Measurements from ENCODE around the gene CD151.

CD151 gene

DNA sequence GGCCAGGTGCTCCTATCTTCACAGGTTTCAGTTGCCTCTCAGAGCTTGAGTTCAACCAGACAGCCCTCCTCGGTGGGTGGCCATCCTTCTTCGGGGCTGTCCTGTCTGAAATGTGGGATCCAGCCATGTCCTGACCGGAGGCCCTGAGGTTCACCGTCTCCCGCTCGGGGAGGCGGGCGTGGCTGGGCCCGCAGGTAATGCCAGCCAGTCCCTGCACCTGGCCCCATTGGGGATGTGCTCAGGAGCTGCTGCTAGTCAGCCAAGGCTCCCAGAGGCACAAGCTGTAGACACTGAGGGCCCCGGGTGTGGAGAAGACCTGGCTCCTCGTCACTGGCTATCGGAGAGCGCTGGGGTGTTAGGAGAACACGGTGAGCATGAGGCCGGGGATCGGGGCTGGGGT lies 42.5 kb downstream of the CD151 start:
- H3K9me3 ChIP-seq: no peaks in the 10 kb centered on the region
- DNase-seq: no peak
- no peak for TF ChIP-seq CTCF (IDR thresholded peaks at IDR 0.05; ENCODE audit: low read depth, low read length)
- H3K4me3 ChIP-seq (ENCODE audit: low read depth, low read length): no peak overlapping the region
- no peaks in the 10 kb centered on the region for H3K4me1 ChIP-seq
- H3K27me3 ChIP-seq: no peaks in the 10 kb centered on the region
- H3K36me3 ChIP-seq: no peaks in the 10 kb centered on the region

GRCh38 chr11:875769-876301 lies 43.1 kb downstream of the CD151 start:
- TF ChIP-seq CTCF (IDR thresholded peaks at IDR 0.05; ENCODE audit: low read depth, low read length): no peak
- no peaks in the 10 kb centered on the region for H3K9me3 ChIP-seq
- no peak overlapping the region for H3K4me3 ChIP-seq (ENCODE audit: low read depth, low read length)
- DNase-seq: no peak
- H3K27me3 ChIP-seq: no peaks in the 10 kb centered on the region
- no peaks in the 10 kb centered on the region for H3K4me1 ChIP-seq
- no peaks in the 10 kb centered on the region for H3K36me3 ChIP-seq

DNA sequence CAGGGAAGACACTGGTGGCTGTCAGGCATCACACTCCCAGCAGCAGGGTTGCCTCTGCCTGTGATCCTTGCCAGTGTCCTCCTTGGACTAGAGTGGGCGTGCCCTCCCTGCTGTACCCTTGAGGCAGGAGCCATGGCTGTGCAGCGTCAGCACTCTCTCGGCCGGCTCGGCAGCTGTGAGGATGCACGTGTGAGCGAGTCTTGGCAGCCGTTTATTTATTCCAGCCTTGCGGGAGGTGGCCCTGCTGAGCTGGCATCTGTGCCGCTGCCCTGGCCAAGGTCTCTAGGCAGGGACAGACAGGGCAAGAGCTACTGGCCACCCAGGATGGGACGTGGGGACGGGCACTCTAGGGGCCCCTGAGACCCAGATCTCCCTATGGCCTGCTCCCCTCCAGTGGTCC lies 43.8 kb downstream of the CD151 start:
- no peak for TF ChIP-seq CTCF (IDR thresholded peaks at IDR 0.05; ENCODE audit: low read depth, low read length)
- H3K4me3 ChIP-seq (ENCODE audit: low read depth, low read length): no peak overlapping the region
- H3K4me1 ChIP-seq: no peaks in the 10 kb centered on the region
- no peaks in the 10 kb centered on the region for H3K36me3 ChIP-seq
- no peak for DNase-seq
- H3K9me3 ChIP-seq: no peaks in the 10 kb centered on the region
- H3K27me3 ChIP-seq: no peaks in the 10 kb centered on the region

DNA sequence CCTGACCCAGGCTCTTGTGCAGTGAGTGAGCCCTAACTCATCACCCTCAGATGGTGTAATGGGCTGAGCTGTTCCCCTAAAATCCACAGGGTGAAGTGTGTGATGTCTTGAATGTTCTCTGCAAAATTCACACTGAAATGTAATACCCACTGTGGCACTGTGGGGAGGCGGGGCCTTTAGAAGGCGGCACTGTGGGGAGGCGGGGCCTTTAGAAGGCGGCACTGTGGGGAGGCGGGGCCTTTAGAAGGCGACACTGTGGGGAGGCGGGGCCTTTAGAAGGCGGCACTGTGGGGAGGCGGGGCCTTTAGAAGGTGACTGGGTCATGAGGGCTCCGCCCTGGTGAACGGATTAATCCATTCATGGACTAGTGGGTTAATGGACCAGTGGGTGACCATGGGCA lies 44.8 kb downstream of the CD151 start:
- peak; percentile 69 for DNase-seq
- Histone ChIP-seq H3K36me3 (no peaks in the 10 kb centered on the region), H3K9me3 (no peaks in the 10 kb centered on the region), H3K4me3 (ENCODE audit: low read depth, low read length) (no peak overlapping the region), H3K27me3 (no peaks in the 10 kb centered on the region), H3K4me1 (no peaks in the 10 kb centered on the region)
- no peak for TF ChIP-seq CTCF (IDR thresholded peaks at IDR 0.05; ENCODE audit: low read depth, low read length)

DNA sequence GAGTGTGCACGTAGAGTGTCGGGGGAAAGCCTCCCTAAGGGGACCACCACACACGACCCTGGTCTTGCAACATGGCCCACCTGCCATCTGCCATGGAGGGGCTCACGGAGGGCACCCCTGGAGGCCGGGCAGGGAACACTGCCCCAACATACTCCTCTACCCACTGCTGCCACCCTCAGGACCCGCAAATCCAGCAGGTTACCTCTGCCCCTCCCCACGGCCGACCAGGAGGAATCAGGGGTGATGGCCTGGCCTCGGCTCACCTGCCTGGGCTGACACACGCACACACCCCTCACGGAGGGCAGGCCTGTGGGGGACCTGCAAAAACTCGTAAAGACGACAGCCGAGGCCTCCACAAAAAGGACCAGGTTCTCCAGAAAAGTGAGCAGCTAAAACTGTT lies 47.7 kb downstream of the CD151 start:
- TF ChIP-seq CTCF (IDR thresholded peaks at IDR 0.05; ENCODE audit: low read depth, low read length): no peak

DNA sequence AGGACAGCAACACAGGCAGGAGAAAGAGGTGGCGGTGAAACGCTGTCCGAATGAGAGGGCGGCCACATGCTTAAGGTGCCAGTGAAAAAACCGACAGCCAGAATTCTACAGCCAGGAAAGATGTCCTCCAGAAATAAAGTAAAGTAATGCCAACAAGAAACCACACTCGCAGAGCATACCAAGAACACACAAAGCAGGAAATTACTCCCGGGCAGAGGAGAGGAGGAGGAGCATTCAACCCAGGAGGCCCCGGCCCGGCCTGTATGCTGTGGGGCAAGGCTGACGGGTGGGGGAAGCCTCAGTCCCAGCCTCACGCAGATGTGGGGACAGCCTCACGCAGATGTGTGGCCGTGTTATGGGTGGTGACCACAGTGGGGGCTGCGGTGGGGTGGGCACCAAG lies 49.8 kb downstream of the CD151 start:
- peaks cover 3% of the 10 kb centered on the region; the same call in 1 of the 2 replicates for H3K36me3 ChIP-seq
- H3K4me3 ChIP-seq (ENCODE audit: low read depth, low read length): no peak overlapping the region
- no peak for DNase-seq
- no peaks in the 10 kb centered on the region for H3K4me1 ChIP-seq
- no peak for TF ChIP-seq CTCF (IDR thresholded peaks at IDR 0.05; ENCODE audit: low read depth, low read length)
- no peaks in the 10 kb centered on the region for H3K27me3 ChIP-seq
- no peaks in the 10 kb centered on the region for H3K9me3 ChIP-seq

More for the DNA sequence above, 47.7 kb downstream of the CD151 start:
- Histone ChIP-seq H3K4me1 (no peaks in the 10 kb centered on the region), H3K27me3 (no peaks in the 10 kb centered on the region), H3K4me3 (ENCODE audit: low read depth, low read length) (no peak overlapping the region), H3K9me3 (no peaks in the 10 kb centered on the region), H3K36me3 (no peaks in the 10 kb centered on the region)
- DNase-seq: no peak

Measured in BE2C (cell line).